Peyer's patch (tissue), 4 donors: ENCODE results near the gene ALKBH7.

Experiments
- CTCF ChIP-seq, 6 experiments: fragments of 450-650 bp in 4 of 6; fragments of 200-600 bp in 2 of 6; sonication (generic) in 1 of 6; IDR thresholded peaks; one replicate each; pipeline ENCODE4 v1.5.1; 2017 to 2019; ENCODE audit warnings: antibody characterized with exemption in 6 of 6, mild to moderate bottlenecking in 3 of 6, moderate library complexity in 1 of 6
- POLR2A ChIP-seq, 2 donors: fragments of 450-650 bp; IDR thresholded peaks; one replicate each; pipeline ENCODE4 v1.5.1; 2017; ENCODE audit warnings: antibody characterized with exemption in 2 of 2, mild to moderate bottlenecking in 2 of 2, moderate library complexity in 2 of 2

GRCh38 chr19:6325614-6326013 lies 47.0 kb upstream of the ALKBH7 start:
- no peak for TF ChIP-seq CTCF (IDR thresholded peaks at IDR 0.05)
- TF ChIP-seq POLR2A (IDR thresholded peaks at IDR 0.05), result no peak
